OCI-LY3 (cell line): ENCODE results near the gene ASPSCR1.

ENCODE experiments used
- H2AFZ ChIP-seq: fragments of 200-600, 300-600 bp; shearing (Covaris generic); 2 replicates; pipeline ENCODE4 v1.6.0; 2014; ENCODE audit warnings: antibody characterized with exemption, low read depth, low read length
- H3K27ac ChIP-seq: fragments of 200-600, 300-600 bp; sonication (generic); 2 replicates; pipeline ENCODE4 v1.5.1; 2014; ENCODE audit warnings: mild to moderate bottlenecking, low read length, moderate library complexity, mixed read lengths
- H3K27me3 ChIP-seq: fragments of 200-600, 300-600 bp; sonication (generic); 2 replicates; pipeline ENCODE4 v1.6.1; 2014; ENCODE audit warnings: low read depth, low read length, mixed read lengths
- H3K36me3 ChIP-seq: fragments of 200-600, 300-600 bp; sonication (generic); replicated peaks from 2 replicates; pipeline ENCODE3; 2014; ENCODE audit warnings: low read depth, low read length, mixed read lengths
- H3K4me1 ChIP-seq: fragments of 300-600, 200-600 bp; sonication (generic); 2 replicates; pipeline ENCODE4 v1.6.1; 2014; ENCODE audit warnings: low read length, mixed read lengths
- H3K4me2 ChIP-seq: fragments of 200-600, 300-600 bp; sonication (generic); 2 replicates; pipeline ENCODE4 v1.6.1; 2014; ENCODE audit warnings: low read length, mixed read lengths
- H3K4me3 ChIP-seq: fragments of 300-600, 200-600 bp; sonication (generic); 2 replicates; pipeline ENCODE4 v1.5.1; 2014; ENCODE audit warnings: antibody characterized with exemption, mild to moderate bottlenecking, low read length, moderate library complexity
- H3K79me2 ChIP-seq: fragments of 300-600, 200-600 bp; shearing (Covaris generic); 2 replicates; pipeline ENCODE4 v1.6.1; 2014; ENCODE audit warnings: mild to moderate bottlenecking, low read length, mixed read lengths
- H3K9ac ChIP-seq: fragments of 300-600, 200-600 bp; shearing (Covaris generic); 2 replicates; pipeline ENCODE4 v1.6.0; 2014; ENCODE audit warnings: mild to moderate bottlenecking, low read length, moderate library complexity
- H3K9me3 ChIP-seq: fragments of 200-600, 300-600 bp; shearing (Covaris generic); 2 replicates; pipeline ENCODE4 v1.6.1; 2014; ENCODE audit warnings: low read length, mixed read lengths; ENCODE audit not compliant: insufficient read depth
- H4K20me1 ChIP-seq: fragments of 200-600, 300-600 bp; sonication (generic); 2 replicates; pipeline ENCODE4 v1.6.1; 2016; ENCODE audit warnings: low read length, mixed read lengths; ENCODE audit not compliant: insufficient read depth
- CTCF ChIP-seq: fragments of 200-600, 300-600 bp; sonication (generic); IDR thresholded peaks from 2 replicates; pipeline ENCODE4 v1.5.1; 2014; ENCODE audit warnings: antibody characterized with exemption, low read length, low read depth
- EZH2phosphoT487 ChIP-seq: fragments of 200-600 bp; shearing (Covaris generic); IDR thresholded peaks from 2 replicates; pipeline ENCODE4 v1.6.1; 2018; ENCODE audit warnings: antibody characterized with exemption, mixed run types, low read depth

Gene ASPSCR1

DNA sequence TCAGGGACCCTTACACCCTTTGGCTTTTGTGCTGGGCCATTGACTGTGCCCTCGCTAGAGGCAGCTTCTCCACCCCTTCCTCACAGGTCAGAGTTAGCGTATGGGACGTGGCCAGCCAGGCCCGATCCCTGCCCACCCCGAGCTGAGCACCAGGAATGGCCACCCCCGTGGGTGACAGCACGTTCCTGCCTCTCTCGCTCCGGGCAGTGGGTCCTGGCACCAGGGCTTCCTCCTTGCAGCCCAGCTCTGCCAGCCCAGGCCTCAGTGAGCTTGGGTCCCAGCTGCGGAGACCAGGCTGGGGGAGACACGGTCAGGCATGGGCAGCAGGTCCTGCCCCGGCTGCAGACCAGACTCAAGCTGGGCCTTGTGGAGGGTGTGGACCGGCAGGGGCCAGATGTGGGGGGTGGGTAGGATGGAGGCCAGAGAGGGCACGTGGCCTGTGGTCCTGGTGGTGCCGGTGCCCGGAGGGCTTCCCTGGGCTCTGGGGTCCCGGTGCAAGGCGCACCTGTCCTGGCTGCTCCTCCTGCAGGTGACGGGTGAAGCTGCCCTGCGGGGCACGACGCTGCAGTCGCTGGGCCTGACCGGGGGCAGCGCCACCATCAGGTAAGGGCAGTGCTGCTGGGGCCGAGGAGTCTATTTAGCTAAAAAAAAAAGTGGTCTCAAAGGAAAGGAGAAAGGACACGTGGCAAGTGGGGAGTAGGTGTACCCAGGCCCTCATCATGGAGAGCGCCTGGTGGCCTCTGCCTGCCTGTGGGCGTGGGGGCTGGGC is 18.2 kb downstream of the ASPSCR1 start:
- Histone ChIP-seq H3K79me2 (no peaks in the 10 kb centered on the region), H3K27me3 (no peaks in the 10 kb centered on the region), H4K20me1 (no peaks in the 10 kb centered on the region), H3K4me3 (no peak overlapping the region), H3K4me1 (no peaks in the 10 kb centered on the region), H3K36me3 (no peaks in the 10 kb centered on the region), H3K4me2 (no peak overlapping the region), H2AFZ (no peak overlapping the region), H3K9ac (no peak overlapping the region), H3K27ac (no peak overlapping the region), H3K9me3 (no peaks in the 10 kb centered on the region)
- TF ChIP-seq CTCF (no peak), EZH2phosphoT487 (no peak)

GRCh38 chr17:81996232-81996756 is 18.9 kb downstream of the ASPSCR1 start:
- Histone ChIP-seq H3K79me2 (no peaks in the 10 kb centered on the region), H3K36me3 (no peaks in the 10 kb centered on the region), H3K9me3 (no peaks in the 10 kb centered on the region), H2AFZ (no peak overlapping the region), H3K4me1 (no peaks in the 10 kb centered on the region), H3K4me3 (no peak overlapping the region), H3K27ac (no peak overlapping the region), H3K9ac (no peak overlapping the region), H3K27me3 (no peaks in the 10 kb centered on the region), H3K4me2 (no peak overlapping the region), H4K20me1 (no peaks in the 10 kb centered on the region)
- TF ChIP-seq EZH2phosphoT487 (no peak), CTCF (no peak)

- Histone ChIP-seq H3K4me3 (no peak overlapping the region), H3K9me3 (no peaks in the 10 kb centered on the region), H3K79me2 (no peaks in the 10 kb centered on the region), H3K36me3 (no peaks in the 10 kb centered on the region), H3K4me1 (no peaks in the 10 kb centered on the region), H3K9ac (no peak overlapping the region), H3K27me3 (no peaks in the 10 kb centered on the region), H3K4me2 (no peak overlapping the region), H4K20me1 (no peaks in the 10 kb centered on the region), H3K27ac (no peak overlapping the region), H2AFZ (no peak overlapping the region)
- TF ChIP-seq EZH2phosphoT487 (no peak), CTCF (no peak)
Observed at GRCh38 chr17:81996757-81997441, 19.5 kb downstream of the ASPSCR1 start.

DNA sequence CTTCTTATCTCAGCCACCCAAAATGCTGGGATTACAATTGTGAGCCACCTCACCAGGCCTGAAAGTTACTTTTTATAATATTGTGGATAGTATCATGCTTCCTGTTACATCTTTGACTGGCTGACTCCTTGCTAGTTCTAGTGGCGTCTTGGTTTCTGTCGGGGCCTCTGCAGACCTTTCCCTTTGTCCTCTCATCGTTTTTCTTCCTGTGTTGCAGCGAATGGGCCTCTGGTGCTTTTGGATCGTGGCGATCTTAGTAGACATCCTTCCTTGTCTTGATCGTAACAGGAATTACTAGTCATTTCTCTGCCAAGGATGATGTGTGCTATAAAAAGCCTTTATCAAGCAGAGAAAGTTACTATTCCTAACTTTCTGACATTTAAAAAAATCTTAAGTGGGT is 20.8 kb downstream of the ASPSCR1 start:
- no peaks in the 10 kb centered on the region for H4K20me1 ChIP-seq
- H2AFZ ChIP-seq, result no peak overlapping the region
- no peaks in the 10 kb centered on the region for H3K4me1 ChIP-seq
- TF ChIP-seq EZH2phosphoT487, result no peak
- TF ChIP-seq CTCF, result no peak
- no peaks in the 10 kb centered on the region for H3K27me3 ChIP-seq
- H3K9ac ChIP-seq, result no peak overlapping the region
- no peaks in the 10 kb centered on the region for H3K9me3 ChIP-seq
- no peak overlapping the region for H3K4me2 ChIP-seq
- H3K36me3 ChIP-seq, result no peaks in the 10 kb centered on the region
- H3K4me3 ChIP-seq, result no peak overlapping the region
- H3K27ac ChIP-seq, result no peak overlapping the region
- no peaks in the 10 kb centered on the region for H3K79me2 ChIP-seq
